ENCODE measurements around the gene TLCD4. TPM values are rescaled to one million over a fixed set of nuclear protein-coding genes. Genes with fewer than 3 reads are reported as not detected.

TLCD4 gene
- total RNA-seq: 10 to 100 TPM; 15.3 to 19.5 (median 17.8) TPM

- Histone ChIP-seq H3K4me3 (peak within 1 kb of the TSS; percentile 74 to 92), H3K36me3 (peaks cover 0 to 4% of the 10 kb centered on the region in 2 donors), H3K27me3 (no peaks in the 10 kb centered on the region), H3K9me3 (no peaks in the 10 kb centered on the region), H3K4me1 (peaks cover 0 to 25% (median 0%) of the 10 kb centered on the region in 3 donors), H3K27ac (peak within 1 kb of the TSS; percentile 43 to 84 (median 78))
- 0% methylated on average over 5 of the region's 108 CpGs; no CpG with 5 or more reads in 1 of the 2 donors for WGBS, 2 donors (ENCODE audit: low coverage in 1 of 2)
- peak; percentile 94 for ATAC-seq
- no peak for TF ChIP-seq EP300 (IDR thresholded peaks at IDR 0.05)
- no peak for TF ChIP-seq CTCF (IDR thresholded peaks at IDR 0.05)
- TF ChIP-seq POLR2AphosphoS5 (IDR thresholded peaks at IDR 0.05): no peak
- TF ChIP-seq POLR2A (IDR thresholded peaks at IDR 0.05): peak; percentile 27 to 31
Measured at GRCh38 chr1:95117207-95118066, at the start of gene TLCD4. Gene TLCD4 (plus strand): TSS chr1:95117355. CDS start chr1:95143902, 26,547 bp downstream.

GRCh38 chr1:95067568-95067967 is 49.6 kb upstream of the TLCD4 start:
- H3K36me3 ChIP-seq: peaks cover 0 to 24% of the 10 kb centered on the region in 2 donors
- WGBS, 2 donors (ENCODE audit: low coverage in 1 of 2): 61 to 91% methylated on average over 5 of the region's 5 CpGs
- H3K27me3 ChIP-seq: no peaks in the 10 kb centered on the region
- TF ChIP-seq CTCF (IDR thresholded peaks at IDR 0.05) (no peak), EP300 (IDR thresholded peaks at IDR 0.05) (no peak), POLR2AphosphoS5 (IDR thresholded peaks at IDR 0.05) (no peak), POLR2A (IDR thresholded peaks at IDR 0.05) (no peak)
- H3K4me1 ChIP-seq: peaks cover 0 to 11% (median 0%) of the 10 kb centered on the region in 3 donors
- no peak for ATAC-seq
- H3K4me3 ChIP-seq: no peak overlapping the region
- H3K27ac ChIP-seq: no peak overlapping the region
- H3K9me3 ChIP-seq: no peaks in the 10 kb centered on the region

DNA sequence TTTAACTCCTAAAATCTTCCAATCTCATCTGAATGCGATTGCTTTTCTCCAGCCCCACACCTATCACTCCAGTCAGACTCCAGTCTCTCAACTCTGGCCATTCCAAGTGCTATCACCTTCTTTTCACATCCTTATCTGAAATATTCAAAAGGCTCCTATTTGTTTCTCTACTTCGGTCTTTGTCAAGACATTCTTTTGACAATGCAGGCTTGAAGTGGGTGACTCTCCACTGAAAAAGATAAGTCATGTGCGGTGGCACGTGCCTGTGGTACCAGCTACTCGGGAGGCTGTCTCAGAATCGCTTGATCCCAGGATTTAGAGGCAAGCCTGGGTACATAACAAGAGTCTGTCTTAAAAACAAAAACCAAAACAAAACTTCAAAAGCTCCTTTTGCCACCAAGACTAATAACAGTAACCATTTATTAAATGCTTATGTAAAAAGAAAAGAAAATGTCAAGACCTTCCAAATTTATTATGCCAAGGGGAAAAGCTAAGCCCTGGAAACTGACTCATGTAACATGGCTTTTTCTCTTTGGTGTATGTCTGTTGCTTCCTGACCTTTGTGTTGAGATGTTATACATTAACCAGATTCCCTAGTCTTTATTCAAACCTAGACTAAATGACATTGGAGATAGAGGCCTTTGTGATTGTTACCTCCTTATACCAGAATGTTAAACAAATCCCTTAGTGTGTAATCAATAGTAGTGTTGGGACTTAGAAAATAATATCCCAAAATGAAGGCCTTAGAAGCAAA is 48.0 kb upstream of the TLCD4 start:
- TF ChIP-seq CTCF (IDR thresholded peaks at IDR 0.05) (no peak), POLR2AphosphoS5 (IDR thresholded peaks at IDR 0.05) (no peak), POLR2A (IDR thresholded peaks at IDR 0.05) (no peak), EP300 (IDR thresholded peaks at IDR 0.05) (no peak)
- H3K9me3 ChIP-seq: no peaks in the 10 kb centered on the region
- H3K27me3 ChIP-seq: no peaks in the 10 kb centered on the region
- H3K4me1 ChIP-seq: peaks cover 0 to 17% (median 2%) of the 10 kb centered on the region in 3 donors
- H3K36me3 ChIP-seq: peaks cover 0 to 8% of the 10 kb centered on the region in 2 donors
- ATAC-seq: no peak
- 89 to 93% methylated on average over 4 to 6 of the region's 6 CpGs for WGBS, 2 donors (ENCODE audit: low coverage in 1 of 2)
- H3K4me3 ChIP-seq: no peak overlapping the region
- no peak overlapping the region for H3K27ac ChIP-seq

GRCh38 chr1:95069710-95070093 is 47.5 kb upstream of the TLCD4 start:
- WGBS, 2 donors (ENCODE audit: low coverage in 1 of 2): 93 to 98% methylated on average over 5 of the region's 5 CpGs
- no peak overlapping the region for H3K27ac ChIP-seq
- H3K27me3 ChIP-seq: no peaks in the 10 kb centered on the region
- peaks cover 0 to 17% (median 2%) of the 10 kb centered on the region in 3 donors for H3K4me1 ChIP-seq
- H3K4me3 ChIP-seq: no peak overlapping the region
- ATAC-seq: no peak
- no peaks in the 10 kb centered on the region for H3K9me3 ChIP-seq
- no peak for TF ChIP-seq POLR2AphosphoS5 (IDR thresholded peaks at IDR 0.05)
- TF ChIP-seq CTCF (IDR thresholded peaks at IDR 0.05): no peak
- peaks cover 0 to 2% of the 10 kb centered on the region in 2 donors for H3K36me3 ChIP-seq
